NAMALWA (cell line): ENCODE data around the gene SLC30A5.

Source experiments
- DNase-seq: peaks from one replicate; pipeline ENCODE4 v3.0.0-alpha.2; 2015; ENCODE audit warnings: low spot score

The SLC30A5 gene

GRCh38 chr5:69167493-69167855 is 73.7 kb downstream of the SLC30A5 start:
- no peak for DNase-seq

- DNase-seq = no peak
Observed at GRCh38 chr5:69167929-69168328, 74.1 kb downstream of the SLC30A5 start.

- DNase-seq = no peak
Observed at GRCh38 chr5:69170495-69170894, 76.7 kb downstream of the SLC30A5 start.

- no peak for DNase-seq
Observed at GRCh38 chr5:69170969-69171368, 77.2 kb downstream of the SLC30A5 start.
